ENCODE data around the gene CELF4.

- no peak for TF ChIP-seq CTCF (IDR thresholded peaks at IDR 0.05)
- no peak for TF ChIP-seq POLR2A (IDR thresholded peaks at IDR 0.05)
Observed at GRCh38 chr18:37552286-37552685, 13.3 kb downstream of the CELF4 start.

Measured in lower leg skin (tissue), 3 donors.